Measurements from ENCODE around the gene PSKH1.
"Not testable (repeated sequence)": the region's sequence is repeated elsewhere in the genome, so short reads cannot be mapped to it uniquely, and the experiment has no call there.

Gene PSKH1

GRCh38 chr16:67964477-67965131 lies 71.5 kb downstream of the PSKH1 start:
- no peak for FAIRE-seq

DNA sequence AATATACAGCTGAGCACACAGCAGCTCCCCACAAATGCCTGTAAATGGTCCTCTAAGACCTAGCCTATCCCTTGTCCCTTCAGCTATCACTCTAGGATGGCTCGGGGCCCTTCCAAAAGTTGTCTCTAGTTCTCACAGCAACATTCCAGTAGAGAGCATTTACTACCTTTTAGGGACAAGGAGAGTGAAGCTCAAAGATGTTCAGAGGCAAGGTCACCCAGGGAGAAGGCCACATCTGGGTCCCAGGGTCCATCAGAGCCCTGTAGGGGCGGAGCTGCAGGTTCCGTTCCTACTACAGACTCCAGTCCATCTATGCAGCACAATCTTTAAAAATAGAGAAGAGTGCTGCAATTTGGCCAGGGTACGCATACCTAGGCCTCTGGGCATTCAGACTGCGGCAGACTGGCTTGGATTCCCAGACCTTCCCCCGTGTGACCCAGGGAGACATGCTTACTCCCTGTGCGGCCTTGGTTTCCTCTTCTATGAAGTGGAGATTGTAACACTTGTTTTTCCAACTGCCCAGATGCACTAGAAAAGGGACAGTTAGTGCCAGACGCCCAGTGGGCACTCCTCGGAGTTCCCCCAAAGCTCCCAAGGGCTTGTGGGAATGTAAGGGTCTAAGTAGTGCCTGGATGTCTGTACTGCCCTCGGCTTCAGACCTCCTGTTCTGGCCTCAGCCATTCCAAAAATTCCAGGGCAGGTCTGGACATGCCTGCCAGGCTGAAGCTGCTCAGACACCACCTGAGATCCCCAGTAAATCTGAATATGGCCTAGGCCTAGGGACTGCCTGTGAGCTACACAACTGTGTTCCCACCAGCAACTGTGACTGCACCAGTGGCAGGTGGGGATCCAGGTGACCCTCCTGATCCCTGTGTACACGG lies 72.9 kb downstream of the PSKH1 start:
- FAIRE-seq: no peak

DNA sequence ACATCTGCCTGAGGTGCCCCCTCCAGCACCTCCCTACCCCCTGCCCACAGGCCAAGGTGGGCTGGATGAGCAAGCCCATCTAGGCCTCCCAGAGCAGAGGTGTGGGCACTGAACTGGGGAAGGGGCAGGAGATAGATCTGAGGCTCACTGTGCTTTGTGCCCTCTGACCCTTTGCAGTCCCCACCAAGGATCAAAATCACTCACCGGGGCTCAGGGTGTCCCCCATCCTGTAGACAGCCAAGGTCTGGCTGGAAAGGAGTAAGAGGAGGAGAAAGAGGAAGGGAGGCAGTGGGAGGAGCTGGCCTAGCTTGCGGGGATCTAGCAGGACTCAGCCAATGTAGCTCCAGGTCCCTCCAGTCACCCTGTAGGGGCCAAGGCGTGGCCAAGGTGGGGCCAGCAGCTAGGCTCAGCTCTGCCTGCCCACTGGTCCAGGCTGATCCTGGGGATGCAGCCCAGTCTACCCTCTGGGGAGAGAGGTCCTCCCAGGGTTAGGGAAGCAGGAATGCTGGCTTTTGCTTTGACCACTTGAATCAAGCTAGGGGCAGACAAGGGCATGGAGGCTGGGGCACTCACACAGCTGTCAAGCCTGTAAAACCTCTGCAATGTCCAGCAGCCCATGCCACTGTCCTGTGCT lies 73.6 kb downstream of the PSKH1 start:
- no peak for FAIRE-seq

DNA sequence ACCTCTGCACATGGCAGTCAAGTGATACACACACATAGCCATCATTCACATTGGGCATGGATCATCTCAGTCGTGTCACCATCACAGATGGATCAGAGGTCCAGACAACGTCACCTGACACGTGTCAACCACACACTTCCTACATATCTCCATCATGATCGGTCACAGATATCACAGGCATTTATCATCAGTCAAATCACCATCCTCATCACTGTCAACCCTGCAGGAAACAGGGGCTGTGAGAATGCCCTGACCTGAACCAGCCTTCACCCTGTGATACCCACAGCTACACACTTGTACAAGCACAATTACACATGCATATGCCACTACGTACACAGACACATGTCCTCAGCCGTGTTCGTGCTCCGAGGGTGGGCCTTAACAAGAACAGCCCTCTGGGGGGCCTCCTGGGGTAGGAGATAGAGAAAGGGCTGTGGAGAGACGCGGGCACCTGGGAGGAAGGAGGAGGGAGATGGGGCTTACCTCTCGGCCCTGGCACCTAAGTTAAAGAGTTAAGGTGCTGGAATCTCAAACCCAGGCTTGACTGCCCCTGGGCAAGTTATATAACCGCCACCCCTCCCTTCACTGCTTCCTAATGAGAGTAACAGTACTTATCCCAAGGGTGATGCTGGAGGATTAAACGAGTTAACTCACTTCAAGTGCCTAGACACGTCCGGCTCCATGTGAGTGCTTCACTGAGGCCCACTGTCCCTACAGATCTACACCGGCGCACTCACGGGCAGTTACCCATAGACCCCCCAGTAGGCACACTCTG lies 74.3 kb downstream of the PSKH1 start:
- no peak for FAIRE-seq

DNA sequence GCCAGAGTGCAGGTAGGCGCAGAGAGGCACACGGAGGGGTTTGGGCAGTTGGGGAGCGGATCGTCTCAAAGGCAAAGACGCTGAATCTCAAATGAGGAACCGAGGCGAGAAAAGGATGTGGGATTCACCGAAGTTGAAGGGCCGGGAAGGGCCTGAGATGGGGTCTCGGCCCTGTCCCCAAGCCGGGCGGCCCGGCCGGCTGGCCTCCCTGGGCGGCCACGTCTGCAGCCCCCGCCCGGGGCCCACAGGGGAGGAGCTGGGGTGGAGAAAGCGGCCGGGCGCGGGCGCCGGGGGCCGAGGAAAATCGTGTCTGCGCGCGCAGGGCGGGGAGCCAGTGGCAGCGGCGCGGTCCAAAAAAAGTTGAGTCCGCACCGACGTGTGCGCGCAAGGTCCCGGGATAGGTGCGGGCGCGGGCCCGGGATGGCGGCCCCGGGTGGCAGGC lies 74.9 kb downstream of the PSKH1 start:
- no peak for FAIRE-seq

GRCh38 chr16:67968400-67969253 lies 75.6 kb downstream of the PSKH1 start, which contains the start of gene SLC12A4:
TSS of gene SLC12A4 (minus strand) at chr16:67968637. CDS start at chr16:67968553, 84 bp downstream.
- no peak for FAIRE-seq

DNA sequence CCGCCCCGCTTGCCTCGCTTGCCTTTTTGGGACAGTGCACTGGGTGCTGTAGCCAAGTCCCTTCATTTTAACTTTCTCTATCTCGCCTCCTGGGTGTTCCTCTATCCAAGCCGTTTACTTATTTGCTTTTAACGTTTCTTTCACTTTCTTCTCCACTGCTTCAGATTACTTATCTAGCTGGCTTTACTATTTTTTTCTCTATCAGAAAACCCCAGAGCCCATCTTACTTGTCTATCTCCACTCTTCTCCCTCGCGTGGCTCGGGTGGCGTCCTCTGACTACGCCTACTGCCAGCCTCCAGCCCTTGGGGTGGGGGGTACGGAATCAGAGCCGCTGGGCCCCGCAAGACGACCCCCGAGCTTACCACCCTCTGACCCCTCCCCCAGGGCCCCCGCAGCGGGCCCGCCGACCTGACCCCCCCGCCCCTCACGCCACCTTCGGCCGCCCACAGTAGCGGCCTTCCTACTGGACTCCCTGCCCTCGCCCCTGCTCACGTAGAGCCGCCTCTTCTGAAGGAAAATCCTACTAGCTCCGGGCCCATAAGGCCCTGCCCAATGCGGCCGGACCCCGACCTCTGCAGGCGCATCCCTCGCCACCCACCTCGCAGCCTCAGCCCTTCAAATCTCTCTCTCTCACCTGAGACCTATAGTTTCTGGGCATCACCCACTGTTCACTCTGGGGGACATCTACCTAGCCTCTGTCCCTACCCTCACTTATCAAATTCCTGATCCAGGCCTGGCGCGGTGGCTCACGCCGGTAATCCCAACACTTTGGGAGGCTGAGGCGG lies 76.4 kb downstream of the PSKH1 start:
- FAIRE-seq: no peak

DNA sequence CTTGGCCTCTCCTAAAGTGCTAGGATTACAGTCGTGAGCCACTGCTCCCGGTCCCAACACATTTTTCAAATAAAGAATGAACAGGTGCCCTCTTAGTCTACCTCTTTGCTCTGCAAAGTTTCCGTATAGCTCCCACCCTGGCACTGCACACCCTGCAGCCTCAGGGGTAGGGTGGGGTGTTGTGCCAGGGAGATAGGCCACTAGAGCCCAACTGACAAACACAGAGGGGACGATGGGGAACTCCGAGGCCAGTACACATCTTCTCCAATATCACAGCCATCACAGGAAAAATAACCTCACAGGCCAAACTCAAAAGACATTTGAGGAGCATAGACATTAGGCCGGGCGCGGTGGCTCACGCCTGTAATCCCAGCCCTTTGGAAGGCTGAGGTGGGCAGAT lies 78.1 kb downstream of the PSKH1 start:
- no peak for FAIRE-seq

- not testable (repeated sequence) for FAIRE-seq
Measured at GRCh38 chr16:67972285-67972684, 79.2 kb downstream of the PSKH1 start.

DNA sequence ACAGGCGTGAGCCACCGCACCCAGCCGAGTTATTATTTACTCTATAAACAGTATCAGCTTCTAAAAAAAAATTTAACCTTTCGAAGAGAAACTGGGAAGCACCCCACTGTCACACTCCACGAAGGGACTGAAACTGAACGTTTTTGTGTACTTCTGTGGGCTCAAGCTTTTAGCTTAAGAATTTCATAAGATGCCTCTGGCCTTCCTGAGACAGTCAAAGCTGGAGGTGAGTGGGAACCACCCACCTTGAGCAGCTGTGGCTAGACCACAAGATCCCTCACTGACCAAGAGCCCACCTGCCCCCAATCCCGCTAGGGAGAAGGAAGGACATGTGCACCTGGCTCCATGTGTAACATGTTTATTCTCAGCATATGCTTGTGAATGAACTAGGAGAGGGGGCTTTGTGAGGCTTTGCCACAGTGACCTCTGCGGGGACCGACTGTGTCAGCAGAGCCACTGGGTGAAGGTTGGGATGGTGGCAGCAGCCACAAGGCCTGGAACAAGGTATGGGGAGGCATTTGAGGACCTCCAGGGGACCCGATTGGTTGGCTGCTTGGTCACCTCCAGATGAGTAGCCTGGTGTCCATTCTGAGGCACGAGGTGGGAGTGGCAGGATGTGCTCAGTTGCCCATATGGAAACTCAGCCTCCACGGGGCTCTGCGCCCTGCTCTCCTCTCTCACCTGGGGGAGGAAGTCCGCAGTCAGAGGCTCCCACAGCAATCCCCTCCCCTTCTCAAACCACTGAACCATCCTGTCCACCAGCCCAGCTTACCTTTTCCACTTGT lies 82.5 kb downstream of the PSKH1 start:
- FAIRE-seq: no peak

DNA sequence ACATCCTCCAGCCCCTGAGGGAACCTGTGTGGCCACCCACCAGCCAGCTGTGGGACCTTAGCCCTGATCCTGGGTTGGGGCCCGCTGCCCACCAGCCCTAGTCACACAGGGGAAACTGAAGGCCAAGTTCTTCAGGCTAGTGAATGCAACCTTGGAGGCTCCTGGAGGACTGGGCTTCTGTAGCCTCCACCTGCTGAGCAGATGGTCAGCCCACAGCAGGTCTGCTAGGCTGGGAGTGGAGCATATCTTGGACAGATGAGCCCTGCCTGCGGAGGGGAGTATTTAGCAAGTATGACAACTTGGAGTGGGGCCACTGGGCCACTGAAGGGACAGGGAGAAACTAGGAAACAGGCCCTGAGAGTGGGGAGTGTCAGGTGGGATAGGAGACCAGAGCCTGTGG lies 83.2 kb downstream of the PSKH1 start:
- no peak for FAIRE-seq

DNA sequence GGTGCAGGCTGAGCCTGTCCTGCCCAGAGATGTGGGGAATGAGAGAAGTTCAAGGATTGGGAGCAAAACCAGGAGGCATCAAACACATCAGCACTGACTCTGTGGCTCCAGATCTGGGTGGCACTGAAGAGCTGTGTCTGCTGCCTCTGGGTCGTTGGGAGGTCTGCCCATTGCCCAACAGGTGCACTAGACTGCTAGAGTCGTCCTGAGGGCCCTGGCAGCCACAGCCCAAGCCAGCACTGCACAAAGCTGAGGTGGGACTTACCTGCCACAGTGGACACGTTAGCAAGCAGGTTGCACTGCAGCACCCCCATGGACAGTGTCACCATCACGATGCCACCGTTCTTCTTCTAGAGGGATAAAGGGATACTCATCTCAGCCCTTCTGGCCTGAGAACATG lies 84.0 kb downstream of the PSKH1 start:
- FAIRE-seq: no peak

DNA sequence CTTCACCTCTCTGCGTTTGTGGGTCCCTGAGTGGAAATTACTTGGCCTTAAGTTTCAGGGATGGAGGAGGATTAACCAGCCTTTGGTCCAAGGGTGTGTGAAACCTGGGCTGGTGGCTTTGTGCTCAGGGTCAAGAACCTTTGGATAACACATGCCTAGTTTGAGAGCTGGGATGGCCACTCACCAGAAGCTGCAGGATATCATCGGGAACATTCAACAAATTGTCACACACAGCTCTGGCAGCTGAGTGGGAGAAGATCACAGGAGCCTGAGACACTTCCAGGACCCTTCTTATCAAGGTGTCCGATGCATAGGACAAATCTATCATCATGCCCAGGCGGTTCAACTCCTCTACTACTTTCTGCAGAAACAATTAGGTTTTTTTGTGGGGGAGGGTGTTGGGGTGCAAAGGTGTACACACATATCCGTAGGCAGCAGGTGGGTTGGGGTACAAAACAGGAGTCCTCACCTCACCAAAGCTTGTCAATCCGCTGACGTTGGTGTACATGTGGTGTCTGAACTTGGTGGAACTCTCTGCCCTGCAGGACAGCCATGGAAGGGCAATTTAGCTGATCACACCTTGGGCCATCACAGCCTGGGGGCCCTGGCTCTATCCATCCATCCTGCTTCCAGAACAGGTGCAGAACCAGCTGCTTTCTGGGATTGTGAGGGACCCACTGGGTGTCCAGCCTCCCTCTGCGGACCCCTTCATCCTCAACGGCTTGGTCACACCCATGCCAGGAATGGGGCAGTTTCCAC lies 84.6 kb downstream of the PSKH1 start:
- no peak for FAIRE-seq

Data from TTC549 (cell line).